SK-N-SH (cell line): ENCODE data around the gene EDN2.

Source experiments
- CHD2 ChIP-seq: fragments of 150-350 bp; IDR thresholded peaks from 2 replicates; pipeline ENCODE4 v1.6.1; 2018; ENCODE audit warnings: low read length; ENCODE audit not compliant: partially characterized antibody
- CTCF ChIP-seq: fragments of 200-600 bp; sonication (generic); IDR thresholded peaks from 2 replicates; pipeline ENCODE4 v1.6.1; 2017; ENCODE audit warnings: antibody characterized with exemption, mild to moderate bottlenecking, moderate library complexity
- EZH2phosphoT487 ChIP-seq: fragments of 200-600 bp; sonication (generic); IDR thresholded peaks from 2 replicates; pipeline ENCODE4 v1.6.1; 2017; ENCODE audit warnings: low read depth, mixed run types, mild to moderate bottlenecking, antibody characterized with exemption, moderate library complexity, borderline replicate concordance
- FOXJ3 ChIP-seq: sonication (generic); formaldehyde crosslinking; IDR thresholded peaks from 2 replicates; pipeline ENCODE4 v1.5.1; 2020; ENCODE audit warnings: mild to moderate bottlenecking, missing genetic modification reagents
- POLR2AphosphoS5 ChIP-seq: IDR thresholded peaks from 2 replicates; pipeline ENCODE4 v1.6.1; 2012; ENCODE audit warnings: low read depth, low read length
- RAD21 ChIP-seq: IDR thresholded peaks from 2 replicates; pipeline ENCODE4 v1.6.1; 2012; ENCODE audit warnings: mild to moderate bottlenecking, low read length
- RCOR1 ChIP-seq: fragments of 150-350 bp; IDR thresholded peaks from 2 replicates; pipeline ENCODE4 v1.6.1; 2017; ENCODE audit warnings: antibody characterized with exemption, low read length
- RFX5 ChIP-seq: IDR thresholded peaks from 2 replicates; pipeline ENCODE4 v1.6.1; 2012; ENCODE audit warnings: mild to moderate bottlenecking, improper control_type of control experiment, low read length
- SMC3 ChIP-seq: IDR thresholded peaks from 2 replicates; pipeline ENCODE4 v1.6.1; 2012; ENCODE audit warnings: low read depth, low read length, improper control_type of control experiment
- TEAD4 ChIP-seq: IDR thresholded peaks from 2 replicates; pipeline ENCODE4 v1.4.0; 2012; ENCODE audit warnings: mild to moderate bottlenecking, borderline replicate concordance; ENCODE audit not compliant: insufficient read depth
- USF2 ChIP-seq: fragments of 150-350 bp; IDR thresholded peaks from 2 replicates; pipeline ENCODE4 v1.6.1; 2017; ENCODE audit warnings: antibody characterized with exemption, low read length, low read depth, borderline replicate concordance
- TF ChIP-seq, protein P1 (sequence below): IDR thresholded peaks from 2 replicates; pipeline ENCODE4; 2012
- TF ChIP-seq, protein P2 (sequence below): fragments of 150-350 bp; IDR thresholded peaks from 2 replicates; pipeline ENCODE4 v1.6.1; 2016; ENCODE audit warnings: mild to moderate bottlenecking, low read depth, low read length

DNA sequence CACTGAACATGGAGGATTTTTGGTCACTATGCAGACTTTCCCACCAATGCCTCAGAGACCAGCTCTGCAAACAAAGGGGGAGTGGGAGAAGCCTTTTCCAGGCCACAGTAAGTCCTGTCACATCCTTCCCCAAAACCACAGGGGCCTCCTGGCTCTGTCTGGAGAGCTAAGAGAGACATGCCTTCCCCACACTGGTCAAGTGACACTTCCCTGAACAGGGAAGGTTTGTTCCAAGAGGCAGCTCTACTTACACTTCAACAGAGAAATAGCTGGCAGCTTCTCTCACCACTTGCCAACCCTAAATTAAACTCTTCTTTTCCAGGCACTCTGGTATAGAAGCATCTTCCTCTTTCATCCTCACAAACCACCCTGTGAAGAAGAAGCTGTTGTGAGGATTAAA lies 39.7 kb downstream of the EDN2 start:
- no peak for TF ChIP-seq EZH2phosphoT487
- TF ChIP-seq RCOR1: no peak
- TF ChIP-seq, protein P1, sequence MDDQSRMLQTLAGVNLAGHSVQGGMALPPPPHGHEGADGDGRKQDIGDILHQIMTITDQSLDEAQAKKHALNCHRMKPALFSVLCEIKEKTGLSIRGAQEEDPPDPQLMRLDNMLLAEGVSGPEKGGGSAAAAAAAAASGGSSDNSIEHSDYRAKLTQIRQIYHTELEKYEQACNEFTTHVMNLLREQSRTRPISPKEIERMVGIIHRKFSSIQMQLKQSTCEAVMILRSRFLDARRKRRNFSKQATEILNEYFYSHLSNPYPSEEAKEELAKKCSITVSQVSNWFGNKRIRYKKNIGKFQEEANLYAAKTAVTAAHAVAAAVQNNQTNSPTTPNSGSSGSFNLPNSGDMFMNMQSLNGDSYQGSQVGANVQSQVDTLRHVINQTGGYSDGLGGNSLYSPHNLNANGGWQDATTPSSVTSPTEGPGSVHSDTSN: no peak
- no peak for TF ChIP-seq FOXJ3 (CRISPR knock-in tag)
- no peak for TF ChIP-seq CTCF
- TF ChIP-seq RAD21: no peak
- TF ChIP-seq CHD2: no peak
- no peak for TF ChIP-seq RFX5
- no peak for TF ChIP-seq POLR2AphosphoS5
- TF ChIP-seq, protein P2, sequence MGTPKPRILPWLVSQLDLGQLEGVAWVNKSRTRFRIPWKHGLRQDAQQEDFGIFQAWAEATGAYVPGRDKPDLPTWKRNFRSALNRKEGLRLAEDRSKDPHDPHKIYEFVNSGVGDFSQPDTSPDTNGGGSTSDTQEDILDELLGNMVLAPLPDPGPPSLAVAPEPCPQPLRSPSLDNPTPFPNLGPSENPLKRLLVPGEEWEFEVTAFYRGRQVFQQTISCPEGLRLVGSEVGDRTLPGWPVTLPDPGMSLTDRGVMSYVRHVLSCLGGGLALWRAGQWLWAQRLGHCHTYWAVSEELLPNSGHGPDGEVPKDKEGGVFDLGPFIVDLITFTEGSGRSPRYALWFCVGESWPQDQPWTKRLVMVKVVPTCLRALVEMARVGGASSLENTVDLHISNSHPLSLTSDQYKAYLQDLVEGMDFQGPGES: no peak
- no peak for TF ChIP-seq USF2
- TF ChIP-seq SMC3: no peak
- TF ChIP-seq TEAD4: no peak
